Heart right ventricle (tissue), 16 donors: ENCODE measurements around the gene KL. TPM values are rescaled to one million over a fixed set of nuclear protein-coding genes. Genes with fewer than 3 reads are reported as not detected.

Experiments used
- ATAC-seq, 8 donors: fragments of 200-7000 bp; cut with Tn5 transposase; one replicate each; pipeline ENCODE4 v1.9.1; 2020; ENCODE audit warnings: mild to moderate bottlenecking in 8 of 8, moderate library complexity in 8 of 8, moderate number of reproducible peaks in 1 of 8
- DNase-seq, 2 donors: peaks; one replicate each; pipeline ENCODE4 v3.0.0-alpha.2; 2020
- H3K27ac ChIP-seq, 10 donors: fragments of 200-600 bp; sonication (generic) in 2 of 10; one replicate each; pipeline versions ENCODE4 v1.5.0 to v1.8.0; 2020 to 2022; ENCODE audit warnings: mild to moderate bottlenecking in 3 of 10
- H3K27me3 ChIP-seq, 7 donors: fragments of 200-600 bp; one replicate each; pipeline ENCODE4 v1.8.0; 2021 to 2022; ENCODE audit warnings: mild to moderate bottlenecking in 2 of 7
- H3K36me3 ChIP-seq, 9 donors: fragments of 200-600 bp; sonication (generic) in 1 of 9; one replicate each; pipeline versions ENCODE4 v1.5.0 to v1.8.0; 2020 to 2022; ENCODE audit warnings: mild to moderate bottlenecking in 2 of 9
- H3K4me1 ChIP-seq, 9 donors: fragments of 200-600 bp; sonication (generic) in 1 of 9; one replicate each; pipeline versions ENCODE4 v1.5.0 to v1.8.0; 2020 to 2022; ENCODE audit warnings: mild to moderate bottlenecking in 4 of 9
- H3K4me3 ChIP-seq, 10 donors: fragments of 200-600 bp; sonication (generic) in 2 of 10; one replicate each; pipeline versions ENCODE4 v1.5.0 to v1.8.0; 2020 to 2022; ENCODE audit warnings: mild to moderate bottlenecking in 7 of 10, moderate library complexity in 2 of 10
- H3K9me3 ChIP-seq, 11 donors: fragments of 200-600 bp in 10 of 11; sonication (generic) in 2 of 11; one replicate each; pipeline versions ENCODE4 v1.5.0 to v1.8.0; 2013 to 2022; ENCODE audit warnings: mild to moderate bottlenecking in 2 of 11, control low read depth in 1 of 11, moderate library complexity in 1 of 11
- CTCF ChIP-seq, 9 donors: fragments of 200-600 bp; sonication (generic) in 2 of 9; IDR thresholded peaks; one replicate each; pipeline versions ENCODE4 v1.5.0 to v1.8.0; 2021 to 2022; ENCODE audit warnings: antibody characterized with exemption in 9 of 9, mild to moderate bottlenecking in 5 of 9, moderate library complexity in 1 of 9
- WGBS, 2 donors: extraction: QIAGEN DNeasy Blood & Tissue Kit; methylation state at CpG; one replicate each; pipeline ENCODE4 v1.1.7; 2013; ENCODE audit warnings: inconsistent platforms in 1 of 2; 5-methylcytosine and 5-hydroxymethylcytosine counted together
- intact Hi-C, 10 donors: fragments of 100-400 bp; cut with DNase I; formaldehyde crosslinking; loops; one replicate each; pipeline versions ENCODE4 v1.11.1 to v1.14.2; 2022
- polyA plus RNA-seq, 2 donors: library from polyadenylated mRNA; stranded (reverse); fragments of 200-250 nt; gene quantifications; one replicate each; pipeline ENCODE4 v1.2.3, GENCODE V29; 2013
- total RNA-seq, 10 donors: library from RNA; stranded (reverse); fragmentation: NEBNext Ultra II Directional in 3 of 10; extraction: Animal tissue kit (Norgen Biotek cat#: 25700) in 3 of 10; gene quantifications; one replicate each; pipeline versions ENCODE4 v1.2.1 to v1.2.4, GENCODE V29; 2021 to 2023
- donor health status: Arrhythmogenic right ventricular cardiomyopathy.
- donor health status: ischemic (EF 13 %, LVEDD 7.1; RV severe dilation, severe dysfunction).
- donor health status: healthy with polysubstance abuse.
- donor health status: DM: no; HTN: yes; CAD: no.
- donor health status: DM: no; HTN: no; CAD: no.
- donor health status: ischemic (EF 25% LVEDD 6.9; RV normal size, moderate dysfunction).
- donor health status: ischemic (EF 25% LVEDD 5.7; RV mildly dilated, moderate dysfunction).
- donor health status: healthy.
- donor health status: DM: yes; HTN: yes; CAD: no.
- donor health status: Ischemic cardiomyopathy.
- donor health status: ischemic (EF 35%, LVEDD 5.7; RV mildly dilated, moderate dysfunction).
- donor health status: nonischemic (EF 11% LVEDD 7.7; RV severe dilation, severe dysfunction).
- donor health status: DM: yes; HTN: yes; CAD: no.
- donor health status: PGD.
- donor health status: ischemic (EF 29% LVEDD 5.4; RV normal size, mild dysfunction).
- donor health status: nonischemic (EF 23%, LVEDD 6.1; RV moderate dilation, normal function).

KL gene
- total and polyA plus RNA-seq, 12 donors = 0.80 to 2.7 (median 1.3) TPM

GRCh38 chr13:33081666-33082065 lies 65.4 kb downstream of the KL start:
- Histone ChIP-seq H3K27me3 (no peaks in the 10 kb centered on the region), H3K4me1 (peaks cover 0 to 11% (median 0%) of the 10 kb centered on the region in 9 donors), H3K9me3 (no peaks in the 10 kb centered on the region), H3K27ac (no peak overlapping the region), H3K36me3 (no peaks in the 10 kb centered on the region), H3K4me3 (no peak overlapping the region)
- no peak for DNase-seq
- WGBS, 2 donors = 71 to 74% methylated on average over 1 of the region's 1 CpG
- ATAC-seq = no peak
- intact Hi-C loops = no loop called here
- no peak for TF ChIP-seq CTCF (IDR thresholded peaks at IDR 0.05)

GRCh38 chr13:33083054-33083453 lies 66.8 kb downstream of the KL start:
- intact Hi-C loops = no loop called here
- no peak overlapping the region for H3K4me3 ChIP-seq
- H3K9me3 ChIP-seq = no peaks in the 10 kb centered on the region
- no peaks in the 10 kb centered on the region for H3K27me3 ChIP-seq
- no peak for TF ChIP-seq CTCF (IDR thresholded peaks at IDR 0.05)
- ATAC-seq = no peak
- no peak overlapping the region for H3K27ac ChIP-seq
- H3K4me1 ChIP-seq = peaks cover 0 to 11% (median 0%) of the 10 kb centered on the region in 9 donors
- WGBS, 2 donors = 90 to 98% methylated on average over 1 of the region's 1 CpG
- DNase-seq = no peak
- no peaks in the 10 kb centered on the region for H3K36me3 ChIP-seq

GRCh38 chr13:33087091-33087490 lies 70.9 kb downstream of the KL start:
- no peak overlapping the region for H3K27ac ChIP-seq
- no peaks in the 10 kb centered on the region for H3K9me3 ChIP-seq
- no peaks in the 10 kb centered on the region for H3K27me3 ChIP-seq
- TF ChIP-seq CTCF (IDR thresholded peaks at IDR 0.05) = no peak
- intact Hi-C loops = no loop called here
- H3K36me3 ChIP-seq = no peaks in the 10 kb centered on the region
- peaks cover 0 to 16% (median 1%) of the 10 kb centered on the region in 9 donors for H3K4me1 ChIP-seq
- DNase-seq (no peak), ATAC-seq (no peak)
- no peak overlapping the region for H3K4me3 ChIP-seq
- WGBS, 2 donors = 87 to 93% methylated on average over 9 of the region's 9 CpGs

GRCh38 chr13:33087790-33088189 lies 71.6 kb downstream of the KL start:
- no peaks in the 10 kb centered on the region for H3K36me3 ChIP-seq
- no peak overlapping the region for H3K4me3 ChIP-seq
- no peak for DNase-seq
- TF ChIP-seq CTCF (IDR thresholded peaks at IDR 0.05) = no peak
- intact Hi-C loops = no loop called here
- no peaks in the 10 kb centered on the region for H3K27me3 ChIP-seq
- 76 to 88% methylated on average over 3 of the region's 3 CpGs for WGBS, 2 donors
- no peak for ATAC-seq
- no peaks in the 10 kb centered on the region for H3K9me3 ChIP-seq
- H3K27ac ChIP-seq = no peak overlapping the region
- peaks cover 0 to 23% (median 6%) of the 10 kb centered on the region in 9 donors for H3K4me1 ChIP-seq
